SJSA1 (cell line): Measurements from ENCODE around the gene SEMA3F. TPM values are rescaled to one million over a fixed set of nuclear protein-coding genes. Genes with fewer than 3 reads are reported as not detected.
A peak's percentile ranks its signal among the peaks of the same experiment; 100 is the strongest.

ENCODE experiments used
- DNase-seq, 2 experiments: peaks; one replicate each; pipeline ENCODE4 v3.0.0-alpha.2; 2015 to 2020; ENCODE audit warnings: low spot score in 2 of 2, low read depth in 1 of 2
- H3K27ac ChIP-seq: fragments of 250-450 bp; sonication (Bioruptor Pico); 2 replicates; pipeline ENCODE4 v1.5.1; 2020; ENCODE audit warnings: mild to moderate bottlenecking, moderate library complexity
- H3K27me3 ChIP-seq: fragments of 250-450 bp; sonication (Bioruptor Pico); replicated peaks from 2 replicates; pipeline ENCODE4 v1.5.1; 2020; ENCODE audit warnings: mild to moderate bottlenecking, moderate library complexity
- H3K36me3 ChIP-seq: fragments of 250-450 bp; sonication (Bioruptor Pico); 2 replicates; pipeline ENCODE4 v1.5.1; 2020; ENCODE audit warnings: mild to moderate bottlenecking
- H3K4me1 ChIP-seq: fragments of 250-450 bp; sonication (Bioruptor Pico); replicated peaks from 2 replicates; pipeline ENCODE4 v1.6.1; 2021; ENCODE audit warnings: mild to moderate bottlenecking
- H3K4me3 ChIP-seq: fragments of 250-450 bp; sonication (Bioruptor Pico); 2 replicates; pipeline ENCODE4 v1.5.1; 2020; ENCODE audit warnings: mild to moderate bottlenecking
- H3K9me3 ChIP-seq: fragments of 250-450 bp; sonication (Bioruptor Pico); replicated peaks from 2 replicates; pipeline ENCODE4 v1.5.1; 2020; ENCODE audit warnings: mild to moderate bottlenecking
- total RNA-seq: library from RNA; depleted of rRNA; stranded (reverse); fragments of >200 nt; shearing (Covaris generic); gene quantifications from 2 replicates; pipeline ENCODE4 v1.2.3, GENCODE V29; 2014

Gene SEMA3F
- total RNA-seq, 1 experiment from 2014 or later = 0.58 TPM

DNA sequence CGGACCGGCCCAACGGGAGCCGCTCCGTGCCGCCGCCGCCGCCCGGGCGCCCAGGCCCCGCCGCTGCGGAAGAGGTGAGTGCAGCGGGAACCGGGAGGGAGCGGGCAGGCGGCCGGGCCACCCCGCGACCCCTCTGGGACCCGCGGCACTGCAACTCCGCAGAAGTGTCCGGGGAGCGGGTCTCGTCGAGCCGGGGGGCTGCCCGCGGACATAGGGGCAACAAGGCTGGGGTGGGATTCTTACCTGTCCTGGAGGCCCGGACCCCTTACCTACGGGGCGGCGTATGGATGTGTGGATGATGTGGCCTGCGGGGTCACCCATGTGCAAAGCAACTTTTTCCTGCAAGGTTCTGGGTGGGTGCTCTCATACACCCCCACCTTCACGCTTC is 361 bp downstream of the SEMA3F start:
- Histone ChIP-seq H3K4me3 (peak overlapping the region; percentile 41), H3K27ac (no peak overlapping the region), H3K36me3 (no peaks in the 10 kb centered on the region), H3K9me3 (no peaks in the 10 kb centered on the region), H3K27me3 (peaks cover 23% of the 10 kb centered on the region), H3K4me1 (peaks cover 11% of the 10 kb centered on the region)
- no peak for DNase-seq

DNA sequence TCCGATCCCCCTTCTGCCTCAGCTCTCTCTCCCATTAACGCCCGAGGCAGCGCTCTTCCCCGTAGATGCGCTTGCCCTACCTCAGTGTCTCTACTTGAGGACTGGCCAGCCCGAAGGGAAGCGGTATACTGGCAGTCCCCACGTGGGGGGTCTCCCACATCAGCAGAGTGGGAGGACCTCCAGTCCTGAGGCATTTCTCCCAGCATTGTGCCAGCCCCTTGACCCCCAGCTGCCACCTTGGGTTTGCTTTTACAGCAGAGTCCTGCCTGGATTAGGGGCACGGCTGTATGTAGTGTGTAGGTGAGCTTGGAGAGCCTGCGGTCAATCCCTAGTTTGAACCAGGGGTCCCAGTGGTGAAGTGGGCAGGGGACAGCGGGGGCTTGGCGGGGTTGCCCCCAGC is 767 bp downstream of the SEMA3F start:
- no peak for DNase-seq
- Histone ChIP-seq H3K27ac (no peak overlapping the region), H3K4me3 (no peak overlapping the region)

DNA sequence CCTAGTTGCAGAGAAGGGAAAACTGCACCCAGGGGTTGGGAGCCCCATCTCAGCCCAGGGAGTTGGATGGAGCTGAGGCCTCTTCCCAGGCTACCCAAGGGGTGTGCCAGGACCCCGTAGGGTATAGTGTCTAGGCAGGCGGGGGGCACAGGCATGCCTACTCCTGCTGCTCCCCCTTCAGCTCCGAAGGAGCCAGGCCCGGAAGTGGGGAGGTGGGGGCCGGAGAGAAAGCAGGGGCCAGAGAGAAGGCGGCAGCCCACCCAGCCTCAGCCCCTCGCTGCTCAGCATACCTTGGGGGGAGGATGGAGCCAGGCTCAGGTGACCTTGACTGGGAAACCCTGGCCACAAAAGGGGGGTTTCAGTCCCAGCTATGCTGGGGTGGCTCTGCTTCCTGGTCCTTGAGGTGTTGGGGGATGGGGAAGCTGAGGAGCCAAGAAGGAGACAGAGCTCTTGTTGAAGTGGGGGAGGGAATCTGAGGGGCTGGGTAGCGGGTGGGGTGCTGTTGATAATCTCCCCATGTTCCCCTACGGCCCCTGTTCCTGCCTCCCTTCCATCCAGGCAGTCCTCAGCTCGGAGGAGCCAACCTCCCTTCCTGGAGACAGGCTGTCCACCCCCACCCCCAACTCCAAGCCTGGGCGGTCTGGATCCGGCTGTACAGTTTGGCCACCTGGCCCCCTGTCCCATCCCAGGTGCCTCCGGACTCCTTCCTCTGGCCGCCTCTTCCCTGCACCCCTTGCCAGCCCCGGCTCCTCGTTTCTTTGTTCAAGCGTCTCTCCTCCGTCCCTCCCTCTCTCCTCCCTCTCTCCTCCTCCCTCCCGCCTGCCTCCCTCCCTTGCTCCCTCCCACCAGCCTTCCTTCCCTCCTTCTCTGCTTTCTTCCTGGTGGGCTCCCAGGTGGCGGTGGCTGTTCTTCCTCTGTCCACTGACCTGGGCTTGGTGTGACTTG is 1.7 kb downstream of the SEMA3F start:
- peaks cover 23% of the 10 kb centered on the region for H3K27me3 ChIP-seq
- no peak overlapping the region for H3K27ac ChIP-seq
- no peak for DNase-seq
- peaks cover 11% of the 10 kb centered on the region for H3K4me1 ChIP-seq
- no peaks in the 10 kb centered on the region for H3K36me3 ChIP-seq
- no peak overlapping the region for H3K4me3 ChIP-seq
- H3K9me3 ChIP-seq = no peaks in the 10 kb centered on the region

More for the DNA sequence above, 767 bp downstream of the SEMA3F start:
- Histone ChIP-seq H3K4me1 (peaks cover 11% of the 10 kb centered on the region), H3K27me3 (peaks cover 23% of the 10 kb centered on the region), H3K36me3 (no peaks in the 10 kb centered on the region), H3K9me3 (no peaks in the 10 kb centered on the region)

DNA sequence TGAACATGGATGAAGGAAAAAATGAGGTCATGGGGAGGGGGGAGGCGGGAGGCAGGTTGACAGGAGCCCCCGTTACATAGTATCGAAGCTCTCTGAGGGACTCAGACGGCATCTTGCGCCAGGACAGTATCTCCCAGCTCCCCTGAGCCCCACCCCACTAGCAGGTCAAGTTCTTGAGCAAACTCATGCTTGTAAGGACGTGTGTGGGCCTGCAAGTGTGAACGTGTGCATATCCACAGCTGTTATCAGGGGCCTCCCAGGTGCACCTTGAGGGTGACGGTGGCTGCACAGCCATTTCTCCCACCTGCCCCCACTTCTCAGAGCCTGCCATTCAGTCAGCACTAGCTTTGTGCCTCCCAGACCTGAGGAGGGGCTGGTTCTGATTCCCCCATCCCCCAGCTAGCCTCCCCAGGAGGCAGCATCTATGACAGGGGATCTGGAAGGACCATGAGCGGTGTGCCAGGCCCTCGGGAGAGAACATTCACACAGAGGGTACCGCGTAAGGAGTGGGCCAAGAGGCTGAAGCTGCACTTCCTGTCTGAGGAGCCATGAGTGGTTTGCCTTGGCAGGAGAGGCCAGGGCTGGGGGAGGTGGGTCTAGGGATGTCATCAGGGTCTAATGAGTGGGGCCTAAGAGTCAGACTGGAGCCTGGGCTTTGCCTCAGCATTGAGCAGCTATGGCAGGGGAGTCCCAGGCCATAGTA is 2.9 kb downstream of the SEMA3F start:
- no peak overlapping the region for H3K4me3 ChIP-seq
- DNase-seq = no peak
- H3K27me3 ChIP-seq = peaks cover 23% of the 10 kb centered on the region
- H3K4me1 ChIP-seq = peaks cover 11% of the 10 kb centered on the region
- no peak overlapping the region for H3K27ac ChIP-seq
- no peaks in the 10 kb centered on the region for H3K9me3 ChIP-seq
- H3K36me3 ChIP-seq = no peaks in the 10 kb centered on the region

DNA sequence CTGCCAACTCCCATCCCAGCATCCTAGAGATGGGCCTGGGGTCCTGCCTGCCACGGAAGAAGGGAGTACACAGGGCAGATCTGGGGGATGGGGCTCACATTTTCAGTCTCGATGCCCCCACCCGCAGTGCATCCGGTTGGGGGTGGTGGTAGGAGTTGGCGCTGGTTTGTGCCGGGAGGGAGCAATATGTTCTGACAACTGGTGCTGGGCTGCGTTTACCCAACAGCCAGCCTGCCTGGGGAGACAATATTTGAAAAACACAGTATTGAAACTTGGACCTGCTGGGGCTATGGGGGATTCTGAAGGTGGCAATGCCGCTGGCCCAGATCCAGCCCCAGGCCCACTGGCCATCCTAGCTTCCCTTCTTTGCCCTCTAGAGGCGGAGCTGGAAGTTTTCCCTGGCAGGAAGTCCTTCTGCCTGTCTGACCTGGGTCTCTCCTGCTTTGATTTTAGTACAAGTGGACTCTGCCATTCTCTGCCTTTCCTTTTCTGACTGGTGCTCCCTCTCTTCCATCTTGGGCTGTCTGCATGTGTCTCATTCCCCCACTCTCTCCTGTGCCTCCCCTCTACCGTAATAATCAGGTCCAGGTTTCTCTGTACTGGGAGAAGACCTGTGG is 3.5 kb downstream of the SEMA3F start:
- H3K27me3 ChIP-seq = peaks cover 23% of the 10 kb centered on the region
- H3K4me3 ChIP-seq = no peak overlapping the region
- H3K36me3 ChIP-seq = no peaks in the 10 kb centered on the region
- no peaks in the 10 kb centered on the region for H3K9me3 ChIP-seq
- H3K27ac ChIP-seq = no peak overlapping the region
- peaks cover 11% of the 10 kb centered on the region for H3K4me1 ChIP-seq
- no peak for DNase-seq

DNA sequence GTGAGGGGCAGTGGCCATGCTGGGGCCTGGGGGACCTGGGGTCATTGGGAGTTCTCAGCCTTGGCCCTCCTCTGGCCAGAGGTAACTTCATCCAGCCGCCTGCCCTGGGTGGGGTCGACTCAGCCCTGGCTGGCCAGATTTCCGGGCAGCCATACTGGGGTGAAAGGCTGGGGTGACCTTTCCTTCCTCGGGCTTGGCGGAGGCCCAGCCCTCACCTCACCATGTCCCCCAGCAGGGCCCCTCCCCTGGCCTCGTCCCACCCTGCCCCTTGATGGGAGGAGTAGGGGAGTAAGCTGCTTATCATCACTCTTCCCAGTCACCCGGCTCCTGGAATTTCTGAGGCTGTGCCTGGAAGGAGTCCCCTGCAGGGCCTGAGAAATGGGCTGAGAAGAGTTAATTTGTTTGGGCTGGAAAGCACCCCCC is 5.4 kb downstream of the SEMA3F start:
- DNase-seq = no peak
- Histone ChIP-seq H3K36me3 (no peaks in the 10 kb centered on the region), H3K9me3 (no peaks in the 10 kb centered on the region), H3K27ac (no peak overlapping the region), H3K4me1 (peaks cover 4% of the 10 kb centered on the region), H3K4me3 (no peak overlapping the region), H3K27me3 (peaks cover 11% of the 10 kb centered on the region)

DNA sequence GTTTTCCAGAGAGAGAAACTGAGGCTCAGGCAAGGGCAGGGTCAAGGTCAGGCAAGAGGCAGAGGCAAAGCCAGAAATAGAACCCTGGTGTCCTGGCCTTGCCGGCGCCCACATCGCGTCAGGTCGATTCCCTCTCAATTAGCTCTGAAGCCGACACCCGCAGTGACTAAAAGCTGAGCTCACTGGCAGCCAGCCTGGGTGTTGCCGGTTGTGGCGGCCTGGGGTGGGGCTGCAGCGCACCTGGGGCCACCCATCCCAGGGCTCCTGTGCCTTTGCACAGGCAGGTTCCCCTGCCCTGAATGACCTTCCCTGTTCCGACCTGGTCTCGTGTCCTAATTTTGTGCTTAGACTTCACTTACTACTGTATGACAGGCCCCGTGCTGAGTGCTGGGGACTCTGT is 6.2 kb downstream of the SEMA3F start:
- Histone ChIP-seq H3K27ac (no peak overlapping the region), H3K36me3 (no peaks in the 10 kb centered on the region), H3K9me3 (no peaks in the 10 kb centered on the region), H3K4me3 (no peak overlapping the region), H3K27me3 (peaks cover 4% of the 10 kb centered on the region), H3K4me1 (no peaks in the 10 kb centered on the region)
- DNase-seq = no peak

DNA sequence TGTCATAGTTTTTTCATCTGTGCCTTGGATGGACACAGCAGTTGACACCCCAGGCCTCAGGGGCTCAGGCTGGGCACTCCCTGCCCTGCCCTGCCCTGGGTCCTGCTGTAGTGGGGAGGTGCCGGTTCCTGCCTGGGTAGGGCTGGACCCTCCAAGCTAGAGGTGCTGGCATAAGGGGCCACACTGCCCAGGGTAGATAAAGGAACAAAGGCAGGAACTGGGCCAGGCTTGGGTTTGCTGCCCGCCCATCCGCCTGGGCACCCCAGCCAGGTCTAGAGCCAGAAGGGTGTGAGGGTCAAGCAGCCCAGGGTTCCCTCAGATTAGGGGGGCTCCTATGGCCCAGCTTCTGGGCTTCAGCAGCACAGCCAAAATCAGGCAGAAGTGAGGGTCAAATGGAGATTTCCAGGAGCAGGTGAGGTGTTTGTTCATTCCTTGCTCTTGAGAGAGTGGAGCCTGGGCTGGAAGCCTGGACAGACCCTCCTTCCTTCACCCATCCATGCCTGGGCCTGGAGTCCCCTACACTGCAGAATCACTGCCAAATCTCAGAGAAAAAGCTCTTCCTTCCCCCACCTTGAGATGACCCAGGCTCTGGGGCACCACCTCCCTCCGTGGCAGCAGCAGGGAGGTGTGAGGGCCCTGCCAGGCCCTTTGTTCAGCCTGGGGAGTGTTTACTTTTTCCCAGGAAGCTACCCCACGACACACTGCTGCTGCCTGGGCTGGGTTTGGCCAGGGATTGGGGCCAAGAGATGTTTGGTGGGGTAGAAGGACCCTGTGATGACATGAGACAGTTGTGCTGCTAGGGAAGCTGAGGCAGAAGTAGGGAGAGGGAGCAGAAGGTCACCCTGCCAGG is 7.1 kb downstream of the SEMA3F start:
- H3K4me3 ChIP-seq = no peak overlapping the region
- H3K36me3 ChIP-seq = no peaks in the 10 kb centered on the region
- no peaks in the 10 kb centered on the region for H3K9me3 ChIP-seq
- H3K4me1 ChIP-seq = no peaks in the 10 kb centered on the region
- no peak for DNase-seq
- H3K27ac ChIP-seq = no peak overlapping the region
- H3K27me3 ChIP-seq = no peaks in the 10 kb centered on the region; the same call in 1 of the 2 replicates

DNA sequence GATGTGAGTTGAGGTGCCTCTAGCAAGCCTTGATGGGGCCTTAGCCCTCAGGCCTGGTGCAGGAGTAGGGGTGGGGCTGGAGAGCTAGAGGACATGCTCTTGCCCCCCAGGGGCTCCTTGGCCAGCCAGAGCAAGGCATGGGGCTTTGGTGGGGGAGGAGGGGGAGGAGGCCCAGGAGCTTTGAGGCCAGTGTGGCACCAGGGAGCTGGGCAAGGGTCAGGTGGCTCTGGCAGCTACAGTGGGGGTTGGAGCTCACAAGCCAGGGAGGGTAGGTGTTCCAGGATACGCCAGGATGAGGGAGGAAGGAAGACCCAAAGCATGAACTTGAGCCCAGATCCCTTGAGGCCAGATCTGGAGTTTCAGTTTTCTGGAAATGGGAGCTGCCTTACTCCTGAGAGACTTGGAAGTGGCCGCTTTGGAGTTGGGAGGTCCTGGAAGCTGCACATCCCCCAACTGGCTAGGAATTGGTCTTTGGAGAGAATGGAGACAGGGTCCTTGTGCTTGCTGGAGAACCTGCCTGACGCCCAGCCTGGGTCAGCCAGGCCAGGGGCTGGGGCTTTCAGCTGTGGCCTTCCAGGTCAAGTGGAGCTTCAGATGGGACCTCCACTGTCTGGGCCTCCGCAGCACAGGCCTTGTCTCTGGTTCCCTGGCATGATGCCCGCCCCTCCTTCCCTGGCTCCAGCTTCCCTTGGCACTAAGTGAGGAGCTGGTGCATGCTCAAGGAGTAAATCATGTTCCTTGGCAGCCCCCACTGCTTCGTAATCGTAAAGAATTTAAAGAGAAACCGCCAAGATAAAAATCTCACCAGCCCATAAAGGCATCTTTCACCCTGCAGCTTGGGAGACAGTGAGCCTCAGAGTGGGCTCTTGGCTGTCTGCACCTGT is 8.7 kb downstream of the SEMA3F start:
- Histone ChIP-seq H3K4me3 (no peak overlapping the region), H3K4me1 (no peaks in the 10 kb centered on the region), H3K36me3 (no peaks in the 10 kb centered on the region), H3K27me3 (no peaks in the 10 kb centered on the region), H3K27ac (no peak overlapping the region), H3K9me3 (no peaks in the 10 kb centered on the region)
- no peak for DNase-seq

DNA sequence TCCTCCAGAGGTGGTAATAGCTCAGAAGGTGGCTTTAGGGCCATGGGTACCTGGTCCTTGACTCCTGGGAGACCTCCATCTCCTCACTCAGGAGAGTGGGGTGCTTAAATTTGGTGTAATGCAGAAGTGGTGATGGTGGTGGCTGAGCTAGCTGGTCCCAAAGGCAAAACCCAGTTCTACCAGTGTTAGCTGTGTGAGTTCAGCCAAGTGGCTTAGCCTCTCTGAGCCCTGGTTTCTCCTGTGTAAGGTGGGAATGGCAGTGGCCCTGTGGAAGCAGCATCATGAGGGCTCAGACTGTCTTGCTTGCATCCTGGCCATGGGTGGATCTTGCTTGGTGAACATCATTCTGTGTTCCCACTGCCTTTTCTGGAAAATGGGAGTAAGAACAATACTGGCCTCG is 9.4 kb downstream of the SEMA3F start:
- DNase-seq = no peak
- Histone ChIP-seq H3K36me3 (no peaks in the 10 kb centered on the region), H3K9me3 (no peaks in the 10 kb centered on the region), H3K27me3 (no peaks in the 10 kb centered on the region), H3K4me3 (no peak overlapping the region), H3K4me1 (no peaks in the 10 kb centered on the region), H3K27ac (no peak overlapping the region)

DNA sequence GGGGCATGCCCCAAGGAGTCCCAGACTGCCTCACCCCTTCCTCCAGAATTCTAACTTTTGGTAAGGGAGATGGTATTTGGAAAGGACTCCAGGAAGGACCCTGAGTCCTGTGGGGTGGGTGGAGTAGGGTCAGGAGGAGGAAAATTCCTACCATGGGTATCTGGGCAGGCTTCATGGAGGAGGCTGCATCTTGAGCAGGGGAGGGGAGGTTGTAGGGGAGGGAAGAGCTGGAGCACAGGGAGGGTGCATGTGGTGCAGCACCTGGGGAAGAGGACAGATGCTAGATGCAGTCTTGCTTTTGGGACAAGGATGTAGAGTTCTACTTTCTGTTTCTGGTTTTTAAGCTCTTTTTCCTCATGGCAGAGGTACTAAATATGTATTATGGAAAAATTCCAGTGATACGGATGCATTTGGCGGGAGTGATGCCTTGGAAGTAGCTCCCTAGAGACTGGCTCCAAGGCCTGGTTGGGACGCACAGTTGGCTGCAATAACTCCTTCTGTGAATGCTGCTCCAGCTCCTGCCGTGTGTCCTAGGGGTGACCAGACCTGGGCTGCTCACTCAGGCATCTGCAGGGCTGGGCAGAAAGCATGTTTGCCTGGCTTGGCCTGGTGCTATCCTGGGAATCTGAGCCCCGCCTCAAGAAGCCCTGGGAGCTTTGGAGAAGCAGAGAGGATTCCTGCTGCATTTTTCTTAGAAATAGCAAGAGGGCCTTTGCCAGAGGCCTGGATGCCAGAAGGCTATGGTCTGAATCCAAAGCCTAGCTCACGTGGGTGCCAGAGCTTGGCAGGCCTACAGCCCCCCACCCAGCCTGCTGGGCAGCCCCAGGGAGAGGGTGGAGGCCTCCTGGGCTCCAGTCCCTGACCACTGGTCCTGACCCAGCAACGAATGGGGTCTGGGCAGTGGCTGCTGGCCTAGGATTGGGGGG is 10.1 kb downstream of the SEMA3F start:
- Histone ChIP-seq H3K36me3 (no peaks in the 10 kb centered on the region), H3K27ac (no peak overlapping the region), H3K4me3 (no peak overlapping the region), H3K9me3 (no peaks in the 10 kb centered on the region), H3K4me1 (no peaks in the 10 kb centered on the region; the same call in 1 of the 2 replicates), H3K27me3 (no peaks in the 10 kb centered on the region)
- DNase-seq = no peak
